NK-92 treated with Interleukin-12 subunit alpha and Interleukin-12 subunit beta, amount 100 ng/mL, for 24 hours (cell line): Measurements from ENCODE around the gene FPR1.
"Not testable (repeated sequence)": the region's sequence is repeated elsewhere in the genome, so short reads cannot be mapped to it uniquely, and the experiment has no call there.

Experiments
- DNase-seq: peaks from one replicate; lab custom pipeline; 2025; lab: John Stamatoyannopoulos, UW

FPR1 gene

DNA sequence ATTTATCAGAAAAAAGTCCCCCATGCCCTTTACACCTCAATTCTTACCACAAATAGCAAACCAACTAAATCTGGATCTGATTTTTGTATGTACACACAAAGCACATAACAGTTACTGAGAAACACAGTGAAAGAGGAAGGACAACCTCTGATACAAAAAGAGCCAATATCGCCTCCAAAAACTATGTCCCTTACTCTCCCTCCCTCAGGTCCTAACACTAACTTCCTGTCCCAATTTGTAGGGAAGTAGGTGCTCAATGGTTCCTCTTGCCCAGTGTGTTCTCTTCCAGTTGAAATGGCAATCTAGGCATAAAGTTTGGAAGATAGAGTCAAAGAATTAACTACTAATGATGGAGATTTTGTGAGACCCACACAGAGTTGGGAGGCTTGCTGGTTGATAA, 27.5 kb upstream of the FPR1 start:
- DNase-seq, result no peak

- peak; percentile 38 for DNase-seq
Observed at GRCh38 chr19:51777570-51778462, 26.1 kb upstream of the FPR1 start.

GRCh38 chr19:51776561-51776960, 24.9 kb upstream of the FPR1 start:
- DNase-seq, result not testable (repeated sequence)

DNA sequence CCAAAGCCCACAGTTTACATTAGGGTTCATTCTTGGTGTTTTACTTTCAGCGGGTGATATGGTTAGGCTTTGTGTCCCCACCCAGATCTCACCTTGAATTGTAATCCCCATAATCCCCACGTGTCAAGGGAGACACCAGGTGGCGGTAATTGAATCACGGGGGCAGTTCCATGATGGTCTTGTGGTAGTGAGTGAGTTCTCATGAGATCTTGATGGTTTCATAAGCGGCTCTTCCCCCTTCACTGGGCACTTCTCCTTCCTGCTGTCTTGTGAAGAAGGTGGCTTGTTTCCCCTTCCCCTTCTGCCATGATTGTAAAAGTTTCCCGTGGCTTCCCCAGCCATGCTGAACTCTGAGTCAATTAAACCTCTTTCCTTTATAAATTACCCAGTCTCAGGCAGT, 21.3 kb upstream of the FPR1 start:
- no peak for DNase-seq

DNA sequence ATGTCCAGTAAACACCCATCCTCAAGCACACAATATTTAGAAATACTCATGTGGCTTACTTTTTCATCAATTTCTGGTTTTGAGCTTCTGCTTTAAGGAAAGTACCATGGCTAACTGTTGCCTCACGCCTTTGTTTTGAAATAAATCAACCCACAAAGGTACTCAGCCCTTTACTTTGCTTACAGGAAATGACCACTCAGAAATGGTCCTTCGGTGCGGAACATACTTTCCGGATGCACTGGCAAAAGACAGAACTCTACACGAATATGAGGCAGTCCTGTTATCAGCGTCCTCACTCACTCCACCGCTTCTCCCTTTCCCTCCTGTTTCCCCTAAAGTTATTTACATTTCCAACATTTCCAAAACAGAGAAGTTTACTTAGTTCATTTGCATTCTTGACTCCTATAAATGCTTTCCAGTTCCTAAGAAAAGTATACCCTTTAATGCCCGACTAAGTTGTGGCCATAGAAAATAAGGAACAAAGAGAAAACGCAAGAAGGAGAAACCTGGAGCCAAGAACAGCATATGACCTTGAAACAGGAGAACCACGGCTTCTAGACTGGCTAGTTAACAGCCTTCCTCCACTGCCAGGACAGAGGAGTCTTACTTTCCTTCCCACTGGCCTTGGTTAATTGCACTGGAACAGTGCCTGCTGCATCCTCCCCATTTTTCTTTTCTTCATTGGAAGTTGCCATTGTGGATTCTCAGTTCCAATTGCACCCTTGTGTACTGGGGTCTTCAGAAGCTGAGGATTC, 19.9 kb upstream of the FPR1 start:
- DNase-seq, result no peak

DNA sequence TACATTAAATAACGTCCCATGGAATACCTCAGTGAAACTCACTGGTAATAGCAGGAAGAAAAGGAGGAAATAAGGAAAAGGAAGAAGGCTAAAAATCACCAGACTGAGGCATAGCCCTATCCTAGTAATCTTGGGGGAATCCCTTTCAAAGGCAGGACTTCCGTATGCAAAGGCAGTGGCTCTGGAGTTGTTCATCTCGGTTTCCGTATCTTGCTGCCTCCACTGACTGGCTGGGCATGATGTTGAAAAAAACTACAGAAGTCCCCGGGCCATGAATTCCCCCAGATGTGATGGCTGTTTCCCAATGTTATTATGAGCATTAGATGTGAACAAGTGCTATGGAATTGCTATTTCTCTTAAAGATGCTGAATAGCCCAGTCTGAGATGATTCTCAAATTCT, 14.8 kb upstream of the FPR1 start:
- no peak for DNase-seq

DNA sequence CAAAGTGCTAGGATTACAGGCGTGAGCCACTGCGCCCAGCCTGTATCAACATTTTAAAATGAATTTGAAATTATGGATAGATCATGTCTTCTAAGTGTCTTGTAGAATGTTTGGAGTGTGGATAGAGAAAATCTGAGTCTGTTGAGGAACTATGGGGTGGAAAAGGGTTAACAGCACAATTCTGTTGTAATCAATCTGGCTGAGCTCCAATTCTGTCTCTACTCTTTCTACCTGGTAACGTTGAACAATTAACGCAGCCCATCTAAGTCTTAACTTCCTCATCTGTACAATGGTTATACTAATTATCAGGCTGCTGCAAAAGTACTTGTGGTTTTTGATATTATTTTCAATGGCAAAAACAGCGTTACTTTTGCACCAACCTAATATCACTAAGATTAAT, 13.4 kb upstream of the FPR1 start:
- DNase-seq, result no peak

DNA sequence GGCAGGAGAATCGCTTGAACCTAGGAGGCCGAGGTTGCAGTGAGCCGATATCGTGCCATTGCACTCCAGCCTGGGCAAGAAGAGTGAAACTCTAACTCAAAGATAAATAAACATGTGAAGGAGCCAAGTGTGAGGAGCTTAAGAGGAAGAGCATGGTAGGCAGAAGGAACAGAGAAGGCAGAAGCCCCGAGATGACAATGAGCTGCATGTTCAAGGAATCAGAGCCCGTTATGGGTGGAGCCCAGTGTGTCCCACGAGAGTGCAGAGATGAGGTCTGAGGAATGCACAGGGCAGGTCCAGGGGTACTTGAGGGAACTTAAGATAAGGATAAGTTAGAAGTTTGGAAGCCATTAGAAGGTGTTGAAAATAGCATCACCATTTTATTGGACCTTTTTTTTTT, 10.0 kb upstream of the FPR1 start:
- no peak for DNase-seq

GRCh38 chr19:51760697-51761356, 9.1 kb upstream of the FPR1 start, which contains the start of gene FPR2:
FPR2 (plus strand) TSS chr19:51761180; CDS start chr19:51768659, 7,479 bp downstream.
- no peak for DNase-seq

DNA sequence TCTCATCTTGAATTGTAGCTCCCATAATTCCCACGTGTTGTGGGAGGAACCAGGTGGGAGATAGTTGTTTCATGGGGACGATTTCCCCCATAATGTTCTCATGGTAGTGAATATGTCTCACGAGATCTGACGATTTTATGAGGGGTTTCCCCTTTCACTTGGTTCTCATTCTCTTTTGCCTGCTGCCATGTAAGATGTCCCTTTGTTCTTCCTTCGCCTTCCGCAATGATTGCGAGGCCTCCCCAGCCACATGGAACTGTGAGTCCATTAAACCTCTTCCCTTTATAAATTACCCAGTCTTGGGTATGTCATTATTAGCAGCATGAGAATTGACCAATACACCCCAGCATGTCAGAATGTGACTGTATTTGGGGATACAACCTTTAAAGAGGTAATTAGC, 3.9 kb upstream of the FPR1 start:
- DNase-seq, result no peak

DNA sequence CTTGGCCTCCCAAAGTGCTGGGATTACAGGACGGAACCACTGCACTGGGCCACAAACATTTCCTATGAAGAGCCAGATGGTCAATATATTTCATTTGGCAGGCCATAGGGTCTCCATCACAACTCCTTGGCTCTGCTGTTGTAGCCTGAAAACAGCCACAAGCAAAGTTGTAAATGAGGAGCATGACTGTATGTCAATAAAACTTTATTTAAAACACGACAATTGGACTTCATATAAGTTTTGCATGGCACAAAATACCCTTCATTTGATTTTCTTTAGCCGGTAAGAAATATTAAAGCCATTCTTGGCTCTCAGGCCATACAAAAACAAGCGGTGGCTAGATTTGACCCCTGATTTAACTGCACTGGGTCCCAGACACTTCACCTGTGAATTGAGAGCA, 3.1 kb upstream of the FPR1 start:
- DNase-seq, result no peak

GRCh38 chr19:51754109-51754508, 2.4 kb upstream of the FPR1 start:
- DNase-seq, result no peak

DNA sequence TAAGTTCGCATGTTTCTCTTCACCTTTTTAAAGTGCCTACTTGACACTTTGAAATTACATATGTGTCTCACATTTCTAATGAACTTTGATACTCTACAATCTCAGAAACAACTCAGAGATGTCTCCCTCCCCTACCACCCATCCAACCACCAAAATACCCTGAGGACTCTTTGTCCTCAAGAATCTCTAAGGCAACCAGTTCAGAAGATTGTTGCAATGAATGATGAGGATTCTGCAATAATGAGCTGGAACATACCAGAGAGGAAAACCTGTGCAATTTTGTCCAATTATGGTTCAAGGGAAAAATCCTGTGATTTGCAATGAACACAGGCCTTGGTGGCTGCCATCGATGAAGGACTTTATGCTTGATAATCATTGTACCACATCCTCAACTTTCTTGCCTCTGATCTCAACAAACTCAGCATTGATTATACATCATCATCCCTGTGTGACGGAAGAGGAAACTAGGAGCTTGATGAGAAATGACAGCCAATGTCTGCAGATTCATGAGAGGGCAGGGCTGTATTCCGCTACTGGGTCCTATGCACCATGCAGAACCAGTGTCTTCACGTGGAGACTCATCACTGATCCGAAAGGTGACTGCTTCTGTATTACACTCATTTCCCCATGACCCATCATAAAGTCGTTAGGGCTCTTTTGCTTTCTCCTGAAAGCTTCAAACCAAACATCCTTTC, 1.1 kb downstream of the FPR1 start:
- DNase-seq, result no peak

DNA sequence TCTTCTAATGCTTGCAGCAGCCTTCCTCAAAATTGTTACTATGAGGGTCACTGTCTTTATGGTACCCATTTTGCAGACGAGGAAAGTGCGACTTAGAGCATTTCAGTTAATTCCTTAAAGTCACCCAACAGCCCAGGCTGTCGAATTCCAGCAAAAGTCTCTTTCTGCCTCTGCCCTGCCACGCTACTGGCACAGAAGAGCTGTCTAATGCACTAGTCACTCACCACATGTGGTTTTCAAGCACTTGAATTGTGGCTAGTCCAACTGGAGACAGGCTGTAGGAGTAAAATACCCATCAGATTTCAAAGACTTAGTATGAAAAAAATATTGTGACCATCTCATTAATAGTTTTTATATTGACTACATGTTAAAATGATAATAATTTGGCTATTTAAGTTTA, 1.7 kb downstream of the FPR1 start:
- no peak for DNase-seq

DNA sequence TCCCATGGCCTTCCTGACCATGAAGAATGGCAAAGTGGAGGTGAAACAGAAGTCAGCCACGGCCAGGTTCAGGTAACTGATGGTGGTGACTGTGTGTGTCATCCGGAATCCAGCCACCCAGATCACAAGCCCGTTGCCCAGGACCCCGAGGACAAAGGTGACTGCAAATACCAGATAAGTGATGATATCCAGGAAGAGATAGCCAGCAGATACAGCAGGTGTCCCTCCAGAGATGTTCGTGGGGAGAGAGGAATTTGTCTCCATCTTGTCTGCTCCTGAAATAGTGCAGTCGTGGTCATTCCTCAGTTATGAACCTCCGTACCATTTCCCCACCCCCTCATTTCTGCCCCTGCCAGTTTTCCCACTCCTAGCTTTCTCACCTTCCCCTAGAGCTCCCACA, 4.9 kb downstream of the FPR1 start:
- DNase-seq, result no peak

GRCh38 chr19:51743405-51743804, 8.3 kb downstream of the FPR1 start:
- DNase-seq, result no peak

DNA sequence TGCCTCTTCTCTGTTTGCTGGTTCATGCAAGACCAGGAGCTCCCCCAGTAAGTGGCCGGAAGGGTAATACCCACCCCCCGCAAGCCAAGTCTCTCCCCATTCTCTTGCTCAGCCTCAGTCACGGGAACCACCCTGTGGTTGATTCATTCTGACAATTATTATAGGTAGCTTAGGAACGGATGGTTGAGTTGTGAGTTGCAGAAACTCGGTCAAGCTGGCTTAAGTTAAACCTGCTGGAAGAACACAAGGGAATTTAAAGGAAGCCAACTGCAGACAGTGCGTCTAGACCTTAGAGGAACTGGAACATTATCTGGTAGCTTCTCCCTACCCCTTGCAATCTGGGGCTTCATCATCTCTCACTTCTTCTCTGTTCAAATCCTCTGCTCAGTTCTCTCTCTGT, 8.9 kb downstream of the FPR1 start:
- DNase-seq, result no peak

- DNase-seq, result no peak
Observed at GRCh38 chr19:51740356-51740755, 11.3 kb downstream of the FPR1 start.

DNA sequence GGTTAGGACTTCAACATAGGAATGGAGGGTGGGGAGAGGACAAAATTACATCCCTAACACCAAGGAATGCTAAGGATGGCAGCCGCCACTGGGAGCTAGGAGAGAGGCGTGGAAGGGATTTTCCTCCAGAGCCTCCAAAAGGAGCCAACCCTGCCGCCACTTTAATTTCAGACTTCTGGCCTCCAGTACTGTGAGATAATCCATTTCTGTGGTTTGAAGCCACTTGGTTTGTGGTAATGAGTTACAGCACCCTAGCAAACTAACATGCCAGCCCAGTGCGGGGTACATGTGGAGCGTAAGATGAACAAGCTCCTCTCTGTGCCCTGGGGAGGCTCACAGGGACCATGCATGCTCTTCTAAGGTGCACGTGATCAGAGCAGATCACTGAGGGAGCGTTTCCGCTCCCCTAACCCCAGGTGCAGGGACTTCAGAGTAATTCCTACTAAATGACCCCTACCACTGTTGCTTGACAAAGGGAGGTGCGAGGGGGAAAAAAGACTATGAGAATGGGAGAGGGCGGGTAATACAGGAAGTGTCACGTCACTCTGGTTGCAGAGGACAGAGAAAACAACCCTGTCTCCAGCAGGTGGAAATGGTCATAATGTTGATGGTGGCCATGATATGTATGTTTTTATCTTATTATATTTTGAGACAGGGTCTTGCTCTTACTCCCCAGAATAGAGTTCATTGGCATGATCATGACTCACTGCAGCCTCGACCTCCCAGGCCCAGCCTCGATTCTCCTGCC, 12.0 kb downstream of the FPR1 start:
- DNase-seq, result no peak

GRCh38 chr19:51738523-51738922, 13.2 kb downstream of the FPR1 start:
- DNase-seq, result not testable (repeated sequence)

- DNase-seq, result no peak
Observed at GRCh38 chr19:51737924-51738323, 13.8 kb downstream of the FPR1 start.
